HG02885 (cell line): ENCODE results near the gene RBM33.

Experiments
- ATAC-seq: cut with Tn5 transposase; IDR thresholded peaks from one replicate; pipeline ENCODE4 v1.9.1; 2021; ENCODE audit warnings: mild to moderate bottlenecking; ENCODE audit not compliant: unreplicated experiment, poor library complexity

The RBM33 gene

DNA sequence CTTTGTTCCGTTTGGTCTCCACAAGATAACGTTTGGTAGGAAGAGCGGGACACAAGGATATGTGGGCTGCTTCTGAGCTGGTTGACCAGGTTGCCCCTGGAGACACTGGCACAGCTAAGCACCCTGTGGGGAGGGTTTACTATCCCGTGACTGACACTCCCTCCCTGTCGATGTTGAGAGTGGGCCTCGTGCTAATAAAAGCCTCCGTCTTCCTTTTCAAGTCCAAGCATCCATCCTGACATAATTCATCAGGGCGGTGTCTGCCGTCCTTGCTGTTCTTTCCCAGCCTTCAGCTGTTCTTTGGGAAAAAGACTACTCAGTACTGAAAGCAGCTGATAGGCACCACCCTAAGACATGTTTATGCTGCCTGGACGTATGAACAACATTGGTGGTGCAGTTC lies 118.2 kb downstream of the RBM33 start:
- no peak for ATAC-seq

DNA sequence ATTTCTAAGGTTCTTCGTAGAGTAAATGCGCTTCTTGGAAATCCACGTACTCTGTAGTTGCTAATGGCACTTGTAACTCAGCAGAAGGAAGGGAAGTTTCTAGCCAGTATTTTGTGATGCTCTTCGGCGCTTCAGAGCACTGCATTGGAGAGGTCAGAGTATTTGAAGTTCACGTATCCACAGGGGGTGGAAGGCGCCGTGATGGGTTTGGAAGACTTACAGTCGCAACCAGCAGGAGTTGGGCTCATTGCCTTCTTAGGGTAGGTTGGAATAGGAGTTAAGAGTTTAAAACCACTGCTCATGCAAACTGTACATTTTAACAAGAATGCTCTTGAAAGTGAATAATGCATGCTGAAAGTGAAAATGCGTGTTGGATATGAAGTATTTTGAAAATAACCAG lies 118.7 kb downstream of the RBM33 start:
- no peak for ATAC-seq

DNA sequence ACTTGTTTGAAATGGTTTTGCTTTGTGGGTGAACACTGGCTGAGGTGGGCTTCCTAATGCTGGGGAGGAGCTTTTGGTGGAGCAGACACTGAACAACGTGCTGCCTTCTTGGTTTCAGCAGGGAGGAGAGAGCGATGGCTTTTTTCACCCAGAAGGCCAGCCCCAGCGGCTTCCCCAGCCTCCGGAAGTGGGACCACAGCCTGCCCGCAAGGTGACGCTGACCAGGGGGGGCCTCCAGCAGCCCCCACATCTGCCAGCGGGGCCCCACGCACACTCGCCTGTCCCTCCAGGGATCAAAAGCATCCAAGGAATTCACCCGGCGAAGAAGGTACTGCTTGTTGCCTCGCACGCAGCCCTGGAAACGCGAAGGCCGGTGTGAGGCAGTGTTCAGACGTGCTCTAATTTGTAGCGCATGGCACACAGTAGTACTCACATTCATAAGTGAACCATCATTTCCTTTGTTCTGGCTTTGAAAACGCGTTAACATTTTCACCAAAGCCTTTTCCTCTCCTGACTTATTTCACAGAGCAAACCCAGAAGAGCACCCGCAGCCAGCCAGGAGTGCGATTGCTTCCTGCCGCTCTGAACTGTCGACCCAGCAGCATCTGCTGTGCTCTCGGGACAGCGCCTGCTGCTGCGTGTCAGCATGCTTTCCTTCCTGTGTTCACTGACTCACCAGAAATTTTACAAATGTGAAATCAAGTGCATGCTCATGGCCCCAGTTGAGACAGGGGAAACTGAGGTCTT lies 119.4 kb downstream of the RBM33 start:
- ATAC-seq: peak; percentile 55

DNA sequence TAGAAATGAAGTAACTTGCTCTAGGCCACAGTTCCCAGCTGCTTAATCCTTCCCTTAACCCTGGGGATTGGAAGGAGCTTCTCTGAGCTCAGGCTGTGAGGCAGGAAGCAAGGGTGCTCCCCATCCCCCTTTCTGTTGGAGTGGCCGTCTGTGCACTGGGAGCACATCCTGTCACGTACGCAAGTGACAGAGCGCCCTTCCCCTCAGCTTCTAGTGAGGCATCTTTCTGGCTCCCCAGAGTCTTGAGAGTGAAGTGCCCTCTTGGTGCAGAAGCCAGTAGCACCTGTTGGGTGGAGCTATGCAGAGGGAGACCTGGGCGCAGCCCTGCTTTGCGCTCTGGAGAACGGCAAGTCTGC lies 120.0 kb downstream of the RBM33 start:
- ATAC-seq: no peak

DNA sequence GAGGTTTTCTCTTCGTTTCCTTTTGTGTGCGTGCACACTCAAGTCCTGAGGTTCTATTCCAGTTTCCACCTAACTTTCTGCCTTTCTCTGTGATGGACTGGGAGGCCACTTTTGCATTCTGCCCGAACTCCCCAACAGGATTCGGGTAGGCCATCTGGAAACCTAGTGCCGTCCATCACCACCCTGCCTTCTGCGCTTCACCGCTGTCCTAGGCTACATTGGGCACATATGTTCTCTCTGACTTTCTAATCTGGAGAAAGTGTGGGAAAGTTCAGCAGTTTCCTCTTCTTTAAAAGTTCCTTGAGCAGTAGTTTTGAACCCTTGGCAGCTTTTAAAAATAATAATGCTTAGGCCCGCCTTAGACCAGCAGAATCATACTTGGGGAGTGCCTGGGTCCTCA lies 121.0 kb downstream of the RBM33 start:
- ATAC-seq: no peak

DNA sequence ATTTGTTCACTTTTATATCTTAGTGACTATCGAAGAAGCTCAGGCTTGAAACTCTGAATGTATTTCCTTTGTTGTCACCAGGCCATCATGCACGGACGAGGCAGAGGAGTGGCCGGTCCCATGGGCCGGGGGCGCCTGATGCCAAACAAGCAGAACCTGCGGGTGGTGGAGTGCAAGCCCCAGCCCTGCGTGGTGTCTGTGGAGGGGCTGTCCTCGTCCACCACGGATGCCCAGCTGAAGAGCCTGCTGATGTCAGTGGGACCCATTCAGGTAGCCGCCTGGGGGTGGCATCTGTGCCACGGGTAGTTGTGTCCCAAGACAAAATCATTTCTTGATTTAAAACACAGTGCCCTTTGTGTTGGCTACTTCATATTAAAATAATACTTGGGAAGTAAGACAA lies 121.9 kb downstream of the RBM33 start:
- no peak for ATAC-seq

GRCh38 chr7:155766966-155767916 lies 122.8 kb downstream of the RBM33 start:
- ATAC-seq: no peak

- ATAC-seq: no peak
These were observed 125.2 kb downstream of the RBM33 start for GRCh38 chr7:155769701-155770100.

- ATAC-seq: no peak
These were observed 125.8 kb downstream of the RBM33 start for GRCh38 chr7:155770241-155770640.

DNA sequence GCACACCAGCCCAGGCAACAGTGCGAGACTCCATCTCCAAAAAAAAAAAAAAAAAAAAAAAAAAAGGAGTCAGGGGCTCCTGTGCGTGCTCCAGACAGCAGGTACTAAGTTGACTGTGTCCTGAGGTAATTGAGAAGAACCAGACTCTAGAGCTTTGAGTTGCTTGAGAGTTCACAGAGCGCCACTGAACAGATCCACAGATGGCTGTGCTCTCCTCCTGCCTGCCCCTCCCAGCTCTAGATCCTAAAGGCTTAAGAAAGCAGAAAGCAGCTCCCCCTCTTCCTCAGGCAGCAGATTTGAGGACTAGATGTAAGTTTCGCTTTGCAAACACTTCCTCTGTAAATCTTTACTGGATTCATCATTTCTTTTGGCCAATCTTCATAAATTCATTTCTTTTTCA lies 129.1 kb downstream of the RBM33 start:
- ATAC-seq: no peak

DNA sequence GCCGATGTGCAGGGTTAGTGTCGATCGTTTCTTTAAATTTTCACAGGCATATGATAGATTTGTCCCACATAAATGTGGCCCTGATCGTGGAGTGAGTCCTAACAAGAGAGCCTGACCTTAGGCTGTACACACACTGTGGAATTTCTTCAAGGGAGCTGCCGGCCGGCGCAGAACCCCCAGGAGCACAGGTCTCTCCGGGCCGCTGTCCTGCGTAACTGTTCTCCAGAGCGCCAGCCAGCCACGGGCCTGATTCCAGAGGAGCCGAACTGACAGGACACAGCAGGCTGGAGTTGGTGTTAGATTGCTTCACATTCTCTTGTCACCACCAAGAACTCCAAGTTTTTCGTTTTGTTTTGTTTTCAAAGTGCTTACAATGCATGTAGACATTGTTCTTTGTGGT lies 130.5 kb downstream of the RBM33 start:
- no peak for ATAC-seq

DNA sequence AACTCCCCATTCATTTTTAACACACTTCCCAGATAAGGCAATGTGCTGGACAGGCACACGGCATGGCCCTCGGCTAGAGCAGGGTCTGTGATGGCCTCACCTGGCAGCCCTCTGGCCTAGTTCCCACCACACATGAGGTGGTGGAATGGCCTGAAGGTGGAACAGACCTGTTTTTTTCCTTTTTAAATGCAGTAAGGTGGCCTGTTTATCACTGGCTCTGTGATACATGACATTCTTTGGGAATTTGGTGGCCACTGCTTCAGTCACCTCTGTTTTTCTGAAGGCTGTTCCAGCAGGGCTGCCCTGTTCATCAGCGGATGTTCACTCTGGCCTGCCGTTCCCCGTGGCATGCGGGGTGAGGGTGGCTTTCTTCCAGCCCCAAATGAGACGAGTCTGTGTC lies 131.2 kb downstream of the RBM33 start:
- no peak for ATAC-seq

DNA sequence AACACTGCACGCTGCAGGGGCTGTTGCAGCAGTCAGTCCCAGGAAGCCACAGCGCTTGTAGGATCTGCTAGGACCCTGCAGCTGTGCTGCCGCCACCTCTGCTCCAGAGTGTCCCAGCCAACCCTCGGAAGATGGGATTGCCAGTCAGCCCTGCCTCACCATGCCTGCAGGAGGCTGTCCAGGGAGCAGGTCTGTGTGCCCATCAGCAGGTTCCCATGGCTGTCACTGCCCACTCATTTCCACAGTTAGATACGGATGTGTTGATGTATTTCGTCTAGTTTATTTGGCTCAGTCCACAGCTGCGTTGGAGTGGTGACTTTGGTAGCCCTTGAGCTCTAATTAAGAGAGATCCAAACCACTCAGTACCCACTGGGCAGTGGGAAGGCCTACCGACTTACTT lies 132.1 kb downstream of the RBM33 start:
- ATAC-seq: no peak

- ATAC-seq: no peak
These were observed 133.9 kb downstream of the RBM33 start for GRCh38 chr7:155778349-155778748.

GRCh38 chr7:155780884-155781283 lies 136.4 kb downstream of the RBM33 start:
- ATAC-seq: no peak

DNA sequence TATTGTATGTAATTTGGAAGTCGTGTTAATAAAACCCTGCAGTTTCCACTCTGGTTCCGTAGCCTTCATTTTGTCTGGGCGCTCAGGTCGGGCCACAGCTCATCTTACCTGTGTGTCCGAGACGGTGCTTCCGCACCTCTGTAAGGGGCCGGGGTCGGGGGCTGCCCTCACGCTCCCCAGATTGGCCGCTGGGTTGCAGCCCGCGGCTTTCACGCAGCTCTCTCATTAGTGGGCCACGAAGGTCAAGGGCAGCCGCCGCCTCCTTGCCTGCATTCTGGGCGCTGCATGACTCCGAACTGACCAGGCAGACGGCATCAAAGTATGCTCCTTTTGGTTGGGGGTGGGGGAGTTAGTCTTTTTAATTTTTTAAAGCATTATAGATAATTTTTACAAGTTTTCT lies 137.0 kb downstream of the RBM33 start:
- no peak for ATAC-seq

DNA sequence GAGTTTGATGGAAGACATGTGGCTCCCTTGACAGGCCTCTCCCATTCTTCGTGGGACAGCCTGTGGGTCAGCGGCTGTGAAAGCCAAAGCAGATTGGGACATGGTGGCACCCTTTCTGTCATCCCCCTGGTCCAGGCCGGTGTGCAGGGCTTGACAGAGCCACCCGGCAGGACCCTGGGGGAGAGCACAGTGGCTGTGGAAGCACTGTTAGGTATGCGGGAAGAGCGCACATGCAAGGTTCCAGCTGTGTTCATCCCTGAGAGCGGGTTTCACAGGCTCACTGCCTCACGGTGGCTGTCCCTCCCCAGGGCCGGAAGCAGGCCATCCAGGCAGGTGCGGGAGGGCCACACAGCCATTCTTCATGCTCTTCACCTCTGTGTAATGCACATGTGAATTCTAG lies 138.0 kb downstream of the RBM33 start:
- ATAC-seq: no peak

DNA sequence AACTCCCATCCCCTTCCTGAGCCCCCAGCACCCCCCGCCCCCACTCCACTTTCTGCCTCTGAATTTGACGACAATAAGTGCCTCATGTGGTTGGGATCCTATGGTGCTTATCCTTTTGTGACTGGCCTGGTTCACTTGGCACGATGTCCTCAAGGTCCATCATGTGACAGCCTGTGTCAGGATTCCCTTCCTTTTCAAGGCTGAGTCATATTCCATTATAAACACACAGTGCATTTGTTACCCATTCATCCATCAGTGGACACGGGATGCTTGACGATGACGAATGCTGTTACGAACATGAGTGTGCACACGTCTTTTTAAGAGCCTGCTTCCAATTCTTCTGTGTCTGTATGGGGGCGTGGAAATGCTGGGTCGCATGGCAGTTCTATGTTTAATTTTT lies 141.1 kb downstream of the RBM33 start:
- no peak for ATAC-seq

- no peak for ATAC-seq
These were observed 142.0 kb downstream of the RBM33 start for GRCh38 chr7:155786491-155786890.

- ATAC-seq: no peak
These were observed 142.8 kb downstream of the RBM33 start for GRCh38 chr7:155787171-155787851.

GRCh38 chr7:155788616-155789000 lies 144.1 kb downstream of the RBM33 start:
- ATAC-seq: no peak
